NCI-H2171 (cell line): Measurements from ENCODE around the gene BLOC1S3.
"Not testable (repeated sequence)": the region's sequence is repeated elsewhere in the genome, so short reads cannot be mapped to it uniquely, and the experiment has no call there.

Experiments
- DNase-seq: peaks from one replicate; lab custom pipeline; 2025; lab: John Stamatoyannopoulos, UW

BLOC1S3 gene

GRCh38 chr19:45224645-45225044 lies 46.1 kb downstream of the BLOC1S3 start:
- DNase-seq, result no peak

- DNase-seq, result not testable (repeated sequence)
Observed at GRCh38 chr19:45229056-45229455, 50.5 kb downstream of the BLOC1S3 start.
